ENCODE data around the gene GRM1.

GRCh38 chr6:146106532-146106931 is 77.7 kb downstream of the GRM1 start:
- TF ChIP-seq NFE2L2 (IDR thresholded peaks at IDR 0.05; ENCODE audit: low read depth, low read length) (no peak), RCOR1 (IDR thresholded peaks at IDR 0.05; ENCODE audit: insufficient replicate concordance, low read length) (no peak), CTCF (conservative IDR thresholded peaks at IDR 0.05; ENCODE audit: low read depth, low read length) (no peak), MAFK (IDR thresholded peaks at IDR 0.05; ENCODE audit: low read depth, low read length) (no peak), SMC3 (IDR thresholded peaks at IDR 0.05; ENCODE audit: low read depth, low read length) (no peak), RFX5 (IDR thresholded peaks at IDR 0.05; ENCODE audit: low read depth, low read length) (no peak), CHD1 (IDR thresholded peaks at IDR 0.05; ENCODE audit: low read depth, low read length) (no peak)

Data from IMR-90 (cell line).